ACC112 (cell line): ENCODE results near the gene MINDY4.

Source experiments
- H2AFZ ChIP-seq: fragments of 200-600 bp; sonication (generic); one replicate; pipeline ENCODE4 v1.6.0; 2017; ENCODE audit warnings: antibody characterized with exemption, low read length; ENCODE audit not compliant: unreplicated experiment
- H3K27ac ChIP-seq: fragments of 200-600 bp; sonication (generic); 2 replicates; pipeline ENCODE4 v1.5.1; 2014; ENCODE audit warnings: low read depth, mild to moderate bottlenecking, antibody characterized with exemption, low read length, moderate library complexity
- H3K27me3 ChIP-seq: fragments of 200-600 bp; sonication (generic); 2 replicates; pipeline ENCODE4 v1.6.1; 2014; ENCODE audit warnings: mild to moderate bottlenecking, antibody characterized with exemption, low read length, moderate library complexity, mixed read lengths; ENCODE audit not compliant: insufficient read depth
- H3K36me3 ChIP-seq: fragments of 200-600 bp; sonication (generic); 2 replicates; pipeline ENCODE4 v1.6.1; 2016; ENCODE audit warnings: mild to moderate bottlenecking, antibody characterized with exemption, low read length, moderate library complexity, mixed read lengths; ENCODE audit not compliant: insufficient read depth
- H3K4me1 ChIP-seq: fragments of 200-600 bp; sonication (generic); one replicate; pipeline ENCODE4 v1.6.1; 2016; ENCODE audit warnings: low read length, mixed read lengths; ENCODE audit not compliant: insufficient read depth, unreplicated experiment, control insufficient read depth
- H3K4me3 ChIP-seq: fragments of 200-600 bp; sonication (generic); 2 replicates; pipeline ENCODE4 v1.5.1; 2014; ENCODE audit warnings: mild to moderate bottlenecking, low read depth, low read length
- H3K79me2 ChIP-seq: fragments of 200-600 bp; sonication (generic); one replicate; pipeline ENCODE4 v1.6.0; 2016; ENCODE audit warnings: low read length; ENCODE audit not compliant: control insufficient read depth, unreplicated experiment, insufficient read depth

Gene MINDY4

GRCh38 chr7:30941582-30942323 is 170.5 kb downstream of the MINDY4 start:
- H3K4me1 ChIP-seq, result no peaks in the 10 kb centered on the region
- no peaks in the 10 kb centered on the region for H3K79me2 ChIP-seq
- no peaks in the 10 kb centered on the region for H3K36me3 ChIP-seq

More at GRCh38 chr7:30941582-30942323, 170.5 kb downstream of the MINDY4 start:
- no peak overlapping the region for H2AFZ ChIP-seq
- no peak overlapping the region for H3K4me3 ChIP-seq
- peaks cover 72% of the 10 kb centered on the region for H3K27me3 ChIP-seq
- no peak overlapping the region for H3K27ac ChIP-seq
